Stimulated activated CD8-positive, alpha-beta memory T cell treated with anti-CD3 and anti-CD28 coated beads, Interleukin-15, amount 100 ng/mL, for 4 hours (primary cell): ENCODE measurements around the gene FAM120B.

ENCODE experiments used
- DNase-seq, 2 donors: peaks; one replicate each; pipeline ENCODE4 v3.0.0-alpha.2; 2020; ENCODE audit warnings: low read depth in 2 of 2

Gene FAM120B

GRCh38 chr6:170286246-170286933, 20.2 kb upstream of the FAM120B start:
- no peak for DNase-seq

GRCh38 chr6:170286934-170287265, 19.7 kb upstream of the FAM120B start:
- DNase-seq: no peak

GRCh38 chr6:170287371-170287876, 19.1 kb upstream of the FAM120B start:
- no peak for DNase-seq

- DNase-seq: no peak
Measured at GRCh38 chr6:170288091-170288631, 18.4 kb upstream of the FAM120B start.

GRCh38 chr6:170288852-170289179, 17.7 kb upstream of the FAM120B start:
- no peak for DNase-seq

- no peak for DNase-seq
Measured at GRCh38 chr6:170289180-170289931, 17.2 kb upstream of the FAM120B start.

- DNase-seq: no peak
Measured at GRCh38 chr6:170289951-170290295, 16.6 kb upstream of the FAM120B start.

- DNase-seq: no peak
Measured at GRCh38 chr6:170290296-170291128, 16.0 kb upstream of the FAM120B start, which contains the start of gene DLL1. Gene DLL1, minus strand, starts transcription at chr6:170291078. Its CDS starts 939 bp downstream, at chr6:170290139.

- DNase-seq: no peak
Measured at GRCh38 chr6:170291271-170292110, 15.1 kb upstream of the FAM120B start.

GRCh38 chr6:170292111-170292406, 14.5 kb upstream of the FAM120B start:
- no peak for DNase-seq

- no peak for DNase-seq
Measured at GRCh38 chr6:170292407-170293158, 14.0 kb upstream of the FAM120B start.

- DNase-seq: no peak
Measured at GRCh38 chr6:170293341-170294231, 13.0 kb upstream of the FAM120B start.

GRCh38 chr6:170294298-170294730, 12.2 kb upstream of the FAM120B start:
- DNase-seq: no peak

GRCh38 chr6:170294813-170295509, 11.6 kb upstream of the FAM120B start:
- no peak for DNase-seq

GRCh38 chr6:170295510-170296422, 10.8 kb upstream of the FAM120B start:
- DNase-seq: peak in 1 of 2 donors; percentile 25

GRCh38 chr6:170296423-170296745, 10.2 kb upstream of the FAM120B start:
- DNase-seq: no peak

GRCh38 chr6:170296746-170297575, 9.6 kb upstream of the FAM120B start:
- no peak for DNase-seq
